ENCODE results near the gene DYSF.

Gene DYSF

DNA sequence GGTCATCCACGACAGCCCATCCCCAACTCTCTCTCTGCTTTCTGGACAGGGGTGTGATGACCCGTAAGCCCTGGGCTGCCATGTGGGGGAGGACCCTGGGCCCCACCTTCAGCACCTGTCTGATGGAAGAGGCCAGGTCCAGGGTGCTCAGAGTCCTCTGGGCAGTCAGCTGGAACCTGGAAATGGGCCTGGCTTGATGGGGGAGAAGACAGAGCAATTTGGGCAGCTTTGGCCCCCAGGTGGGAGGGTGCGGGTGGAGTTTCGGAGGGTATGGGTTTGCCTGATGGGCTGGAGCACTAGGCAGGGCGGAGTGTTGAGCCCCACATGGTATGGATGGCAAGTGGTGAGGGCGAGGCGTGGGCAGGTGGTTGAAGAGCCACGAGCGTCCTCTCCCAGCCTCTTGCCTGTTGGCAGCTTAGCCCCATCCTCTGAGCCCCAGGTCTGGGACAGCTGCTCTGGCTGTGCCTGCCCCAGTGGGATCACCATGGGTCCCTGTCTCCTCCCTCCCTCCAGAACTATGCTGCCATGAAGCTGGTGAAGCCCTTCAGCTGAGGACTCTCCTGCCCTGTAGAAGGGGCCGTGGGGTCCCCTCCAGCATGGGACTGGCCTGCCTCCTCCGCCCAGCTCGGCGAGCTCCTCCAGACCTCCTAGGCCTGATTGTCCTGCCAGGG is 232.7 kb downstream of the DYSF start:
- Mint-ChIP-seq H3K4me1 (ENCODE audit: low read depth) (no peaks in the 10 kb centered on the region), H3K9me3 (no peaks in the 10 kb centered on the region), H3K27ac (no peak overlapping the region), H3K4me3 (no peak overlapping the region), H3K27me3 (no peaks in the 10 kb centered on the region), H3K36me3 (ENCODE audit: low read depth) (no peaks in the 10 kb centered on the region)

- H3K4me3 Mint-ChIP-seq = no peak overlapping the region
- H3K9me3 Mint-ChIP-seq = no peaks in the 10 kb centered on the region
- no peak overlapping the region for H3K27ac Mint-ChIP-seq
- no peaks in the 10 kb centered on the region for H3K27me3 Mint-ChIP-seq
- H3K36me3 Mint-ChIP-seq (ENCODE audit: low read depth) = no peaks in the 10 kb centered on the region
- H3K4me1 Mint-ChIP-seq (ENCODE audit: low read depth) = no peaks in the 10 kb centered on the region
Measured at GRCh38 chr2:71686781-71687180, 233.4 kb downstream of the DYSF start.

GRCh38 chr2:71687412-71687811 is 234.1 kb downstream of the DYSF start:
- no peak overlapping the region for H3K27ac Mint-ChIP-seq
- H3K36me3 Mint-ChIP-seq (ENCODE audit: low read depth) = no peaks in the 10 kb centered on the region
- H3K4me1 Mint-ChIP-seq (ENCODE audit: low read depth) = no peaks in the 10 kb centered on the region
- H3K9me3 Mint-ChIP-seq = no peaks in the 10 kb centered on the region
- no peak overlapping the region for H3K4me3 Mint-ChIP-seq
- H3K27me3 Mint-ChIP-seq = no peaks in the 10 kb centered on the region

- no peak overlapping the region for H3K4me3 Mint-ChIP-seq
- no peaks in the 10 kb centered on the region for H3K27me3 Mint-ChIP-seq
- no peaks in the 10 kb centered on the region for H3K36me3 Mint-ChIP-seq (ENCODE audit: low read depth)
- H3K4me1 Mint-ChIP-seq (ENCODE audit: low read depth) = no peaks in the 10 kb centered on the region
- no peaks in the 10 kb centered on the region for H3K9me3 Mint-ChIP-seq
- no peak overlapping the region for H3K27ac Mint-ChIP-seq
Measured at GRCh38 chr2:71688530-71688929, 235.2 kb downstream of the DYSF start.

DNA sequence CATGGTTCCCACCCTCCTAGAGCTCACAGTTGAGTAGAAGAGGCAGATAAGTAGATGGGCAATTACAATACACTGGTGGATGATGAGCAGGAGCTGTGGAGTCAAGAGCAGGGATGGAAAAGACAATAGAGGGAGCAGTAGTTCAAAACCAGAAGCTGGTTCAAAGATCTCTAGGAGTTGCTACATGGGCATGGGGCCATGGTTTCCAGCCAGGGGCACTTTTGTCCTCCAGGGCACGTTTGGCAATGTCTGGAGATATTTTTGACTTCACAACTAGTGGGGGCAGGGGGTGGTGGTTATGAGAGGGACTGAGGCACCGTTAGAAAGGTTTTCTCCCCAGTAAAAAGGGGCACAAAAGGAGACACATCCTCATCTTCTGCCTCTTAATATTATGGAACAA is 236.0 kb downstream of the DYSF start:
- H3K9me3 Mint-ChIP-seq = no peaks in the 10 kb centered on the region

DNA sequence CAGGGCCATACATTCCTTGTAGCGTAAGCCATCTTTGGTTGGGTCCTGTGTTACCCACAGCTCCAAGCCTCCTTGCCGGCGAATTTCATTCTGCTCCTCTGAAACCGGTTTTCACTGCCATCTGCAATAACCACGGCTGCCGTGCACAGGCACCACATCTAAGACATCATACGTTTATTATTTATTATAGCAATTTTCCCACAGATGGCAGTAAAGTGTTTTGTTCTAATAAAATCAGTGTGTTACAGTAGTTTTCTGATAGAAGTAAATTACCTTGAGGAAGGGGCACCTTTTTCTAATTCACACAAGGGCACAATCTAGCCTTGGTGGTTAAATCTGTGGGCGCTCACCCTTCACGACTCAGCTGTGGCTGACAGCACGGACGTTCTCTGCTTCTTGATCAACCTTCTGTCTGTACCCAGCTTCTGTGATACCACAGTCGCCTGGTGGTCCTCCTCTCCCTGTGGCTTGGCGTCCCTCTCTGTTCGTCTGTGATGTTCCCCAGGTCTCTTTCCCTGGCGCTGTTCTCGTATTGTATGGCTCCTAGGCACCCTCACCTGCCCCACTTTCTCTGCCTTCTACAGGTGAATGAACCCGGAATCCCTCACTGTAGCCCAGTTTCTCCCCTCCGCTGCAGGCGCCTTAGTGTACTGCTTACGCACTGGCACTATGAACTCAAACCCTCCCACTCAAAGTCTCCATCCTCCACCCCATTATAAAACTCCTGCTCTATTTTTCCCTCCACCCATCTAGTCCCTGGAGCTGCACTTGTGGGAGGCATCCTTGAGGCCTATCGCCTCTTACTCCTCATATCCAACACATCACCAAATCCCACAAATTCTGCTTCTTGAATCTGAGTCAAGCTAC is 236.8 kb downstream of the DYSF start:
- Mint-ChIP-seq H3K27ac (no peak overlapping the region), H3K36me3 (ENCODE audit: low read depth) (no peaks in the 10 kb centered on the region)

More for the DNA sequence above, 236.0 kb downstream of the DYSF start:
- Mint-ChIP-seq H3K4me3 (no peak overlapping the region), H3K27ac (no peak overlapping the region), H3K4me1 (ENCODE audit: low read depth) (no peaks in the 10 kb centered on the region), H3K36me3 (ENCODE audit: low read depth) (no peaks in the 10 kb centered on the region), H3K27me3 (no peaks in the 10 kb centered on the region)

DNA sequence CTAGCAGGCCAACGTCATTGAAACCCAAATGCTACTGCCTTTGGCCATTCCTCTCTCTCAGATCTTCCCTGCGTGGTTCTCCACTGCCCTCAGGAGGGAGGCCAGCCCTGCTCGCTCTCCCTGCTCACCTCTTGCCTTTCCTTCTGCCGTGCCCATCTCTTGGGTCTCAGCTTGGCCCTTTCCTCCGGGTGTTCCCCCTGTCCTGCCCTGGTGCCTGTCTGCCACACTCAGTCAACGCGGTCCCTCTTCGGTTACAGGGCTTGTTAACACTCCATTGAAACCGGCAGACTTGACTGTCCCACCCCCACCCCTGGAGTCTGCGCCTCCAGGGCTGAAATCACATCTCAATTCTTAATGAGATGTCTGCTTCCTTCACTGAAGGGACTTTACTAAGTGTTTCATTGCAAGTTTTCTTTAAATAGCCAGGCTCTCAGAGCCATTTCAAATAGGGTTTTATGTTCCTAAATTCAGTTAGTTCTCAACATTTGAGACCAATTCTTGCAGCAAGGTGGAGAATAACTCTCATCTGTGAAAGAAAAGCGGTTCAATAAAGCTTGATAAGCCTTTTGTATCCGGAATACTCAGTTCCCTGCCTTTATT is 237.6 kb downstream of the DYSF start:
- H3K4me1 Mint-ChIP-seq (ENCODE audit: low read depth) = no peaks in the 10 kb centered on the region
- H3K36me3 Mint-ChIP-seq (ENCODE audit: low read depth) = no peaks in the 10 kb centered on the region
- no peaks in the 10 kb centered on the region for H3K9me3 Mint-ChIP-seq
- no peaks in the 10 kb centered on the region for H3K27me3 Mint-ChIP-seq
- H3K4me3 Mint-ChIP-seq = no peak overlapping the region
- H3K27ac Mint-ChIP-seq = no peak overlapping the region

More for the DNA sequence above, 236.8 kb downstream of the DYSF start:
- Mint-ChIP-seq H3K4me3 (no peak overlapping the region), H3K9me3 (no peaks in the 10 kb centered on the region), H3K4me1 (ENCODE audit: low read depth) (no peaks in the 10 kb centered on the region), H3K27me3 (no peaks in the 10 kb centered on the region)

DNA sequence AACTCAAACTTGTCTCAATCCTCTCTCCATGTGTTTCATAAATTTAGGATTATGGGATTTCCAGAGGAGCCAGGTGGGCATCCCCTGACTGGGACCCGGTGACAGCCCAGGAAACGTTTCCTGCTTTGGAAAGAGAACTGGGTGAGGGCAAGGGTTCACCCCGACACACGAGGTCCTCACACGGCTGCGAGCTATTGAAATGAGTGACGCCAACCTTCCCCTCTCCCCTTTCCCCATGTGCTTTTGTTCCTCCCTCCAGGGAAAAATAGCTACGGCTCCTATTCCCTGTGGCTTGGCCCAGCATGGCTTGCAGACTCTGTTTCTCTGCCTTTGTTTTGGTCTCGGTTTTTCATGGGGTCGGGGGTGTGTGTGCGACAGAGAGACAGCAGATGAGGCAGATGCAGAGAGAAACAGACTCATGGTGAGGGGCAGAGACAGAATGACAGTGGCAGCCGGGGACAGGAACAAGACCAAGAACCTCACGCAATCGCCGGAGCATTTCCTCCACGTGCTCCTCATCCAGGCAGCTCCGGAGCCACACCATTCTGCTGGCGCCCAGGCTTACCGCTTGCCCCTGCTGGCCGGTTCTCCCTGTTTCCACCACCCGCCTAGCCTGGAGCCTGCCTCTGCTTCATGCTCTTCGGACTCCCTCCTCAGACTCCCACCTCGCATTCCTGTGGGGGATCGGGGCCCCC is 238.5 kb downstream of the DYSF start:
- no peak overlapping the region for H3K27ac Mint-ChIP-seq
- H3K9me3 Mint-ChIP-seq = no peaks in the 10 kb centered on the region
- H3K4me3 Mint-ChIP-seq = no peak overlapping the region
- no peaks in the 10 kb centered on the region for H3K36me3 Mint-ChIP-seq (ENCODE audit: low read depth)
- H3K4me1 Mint-ChIP-seq (ENCODE audit: low read depth) = no peaks in the 10 kb centered on the region
- no peaks in the 10 kb centered on the region for H3K27me3 Mint-ChIP-seq

GRCh38 chr2:71692621-71693277 is 239.4 kb downstream of the DYSF start:
- no peaks in the 10 kb centered on the region for H3K4me1 Mint-ChIP-seq (ENCODE audit: low read depth)
- H3K4me3 Mint-ChIP-seq = no peak overlapping the region
- H3K27me3 Mint-ChIP-seq = no peaks in the 10 kb centered on the region

DNA sequence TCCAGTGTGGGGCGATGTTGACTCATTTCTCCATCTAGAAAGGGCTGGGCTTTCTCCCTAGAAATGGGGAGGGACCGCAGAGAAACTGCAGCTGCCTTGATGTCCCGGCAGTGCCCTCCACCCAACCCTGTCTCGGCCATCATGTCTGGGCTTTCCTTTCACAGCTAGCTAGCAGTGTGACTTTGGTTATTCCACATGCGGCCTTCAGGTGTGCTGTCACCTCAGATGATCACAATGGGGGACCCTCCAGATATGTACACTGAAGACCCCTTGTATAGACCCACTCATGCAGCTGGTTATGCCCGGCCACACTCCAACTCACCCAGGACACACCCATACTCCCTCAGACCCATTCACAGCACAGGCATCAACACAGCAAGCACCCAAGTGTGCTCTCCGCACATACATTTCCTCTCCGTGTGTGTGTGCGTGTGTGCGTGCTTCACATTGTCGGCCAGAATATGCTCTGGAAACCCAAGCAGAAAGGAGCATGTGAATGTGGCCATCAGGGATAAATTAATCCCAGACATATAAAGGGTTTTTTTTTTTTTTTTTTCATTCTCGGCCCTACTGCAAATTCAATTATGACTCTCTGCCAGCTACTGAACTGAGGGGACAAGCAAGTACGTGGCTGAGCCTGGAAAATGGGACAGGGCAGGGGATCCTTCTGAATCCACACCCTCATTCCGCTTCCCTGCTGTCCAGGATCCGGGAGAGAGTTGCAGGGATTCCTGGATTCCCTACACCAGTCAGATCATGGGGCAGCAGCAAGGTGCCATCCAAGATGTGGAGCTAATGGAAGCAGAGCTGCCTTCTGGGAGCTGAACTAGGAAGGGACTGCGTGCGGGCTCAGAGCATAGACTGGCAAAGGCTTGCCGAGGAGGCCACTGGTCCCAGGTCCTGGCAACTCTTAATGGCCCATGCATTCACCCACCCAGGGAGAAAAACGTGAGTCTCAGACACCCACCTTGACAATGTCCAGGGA is 240.2 kb downstream of the DYSF start:
- Mint-ChIP-seq H3K27me3 (no peaks in the 10 kb centered on the region), H3K4me1 (ENCODE audit: low read depth) (no peaks in the 10 kb centered on the region), H3K9me3 (no peaks in the 10 kb centered on the region), H3K4me3 (no peak overlapping the region), H3K27ac (no peak overlapping the region), H3K36me3 (ENCODE audit: low read depth) (no peaks in the 10 kb centered on the region)

More at GRCh38 chr2:71692621-71693277, 239.4 kb downstream of the DYSF start:
- H3K9me3 Mint-ChIP-seq = no peaks in the 10 kb centered on the region
- H3K36me3 Mint-ChIP-seq (ENCODE audit: low read depth) = no peaks in the 10 kb centered on the region
- H3K27ac Mint-ChIP-seq = no peak overlapping the region

GRCh38 chr2:71694501-71695234 is 241.3 kb downstream of the DYSF start:
- H3K27me3 Mint-ChIP-seq = no peaks in the 10 kb centered on the region
- no peaks in the 10 kb centered on the region for H3K36me3 Mint-ChIP-seq (ENCODE audit: low read depth)
- H3K4me3 Mint-ChIP-seq = no peak overlapping the region
- no peaks in the 10 kb centered on the region for H3K4me1 Mint-ChIP-seq (ENCODE audit: low read depth)
- H3K27ac Mint-ChIP-seq = no peak overlapping the region
- H3K9me3 Mint-ChIP-seq = no peaks in the 10 kb centered on the region

DNA sequence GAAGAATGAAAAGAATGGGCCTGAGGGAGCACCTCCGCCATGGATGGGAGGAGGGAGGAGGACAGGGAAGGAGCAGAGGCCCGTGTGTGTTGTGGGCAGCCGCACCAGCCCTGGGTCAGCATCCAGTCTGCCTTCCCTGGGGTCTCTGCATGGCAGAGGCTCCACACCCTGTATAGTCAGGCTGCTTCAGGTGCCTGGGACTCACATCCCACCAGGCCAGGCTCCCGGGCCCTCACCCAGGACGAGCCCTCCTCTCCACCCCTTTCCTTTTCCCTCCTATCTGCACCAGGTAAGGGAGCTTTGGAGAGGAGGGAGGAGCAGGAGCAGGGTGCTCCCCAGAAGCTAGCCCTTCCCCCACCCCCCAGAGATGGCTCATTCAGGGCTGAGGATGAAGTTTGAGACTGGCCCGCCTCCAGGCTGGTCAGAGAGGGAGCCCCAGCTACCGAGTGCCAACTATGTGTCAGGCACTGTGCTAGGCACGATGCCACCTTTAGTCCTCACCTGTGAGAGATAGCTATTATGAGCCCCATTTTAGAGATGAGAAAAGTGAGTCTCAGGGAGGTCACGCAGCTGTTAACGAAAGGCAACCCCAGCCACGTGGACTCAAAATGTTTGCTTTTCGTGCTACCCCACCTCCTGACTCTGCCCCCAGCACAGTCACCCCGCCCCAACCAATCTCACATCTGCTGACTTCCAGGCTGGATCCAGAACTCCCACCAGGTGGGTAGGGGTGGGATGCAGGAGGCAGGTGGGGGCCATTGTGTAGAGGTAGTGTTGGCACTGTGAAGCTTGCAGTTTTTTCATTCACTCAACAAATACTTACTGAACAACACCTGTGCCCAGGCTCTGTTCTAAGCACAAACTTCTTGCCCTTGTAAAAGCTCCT is 242.1 kb downstream of the DYSF start:
- no peak overlapping the region for H3K4me3 Mint-ChIP-seq
- no peaks in the 10 kb centered on the region for H3K36me3 Mint-ChIP-seq (ENCODE audit: low read depth)
- H3K27me3 Mint-ChIP-seq = no peaks in the 10 kb centered on the region
- no peak overlapping the region for H3K27ac Mint-ChIP-seq
- H3K4me1 Mint-ChIP-seq (ENCODE audit: low read depth) = no peaks in the 10 kb centered on the region
- no peaks in the 10 kb centered on the region for H3K9me3 Mint-ChIP-seq
